Caco-2 (cell line): ENCODE data around the gene DPT. TPM values are rescaled to one million over a fixed set of nuclear protein-coding genes. Genes with fewer than 3 reads are reported as not detected.

Source experiments
- BruUV-seq: library from RNA; stranded (reverse); fragments of 400-500 nt; replicated peaks from 2 replicates; lab custom pipeline; 2021; lab: Mats Ljungman, UMichigan
- CTCF ChIA-PET: fragments of 300-600 bp; sonication (Branson Sonifier 250); formaldehyde crosslinking; loops from one replicate; lab custom pipeline; 2022; ENCODE audit warnings: antibody characterized with exemption; lab: Charles Lee
- POLR2A ChIA-PET: fragments of 300-600 bp; sonication (Branson Sonifier 250); formaldehyde crosslinking; loops from one replicate; lab custom pipeline; 2022; ENCODE audit warnings: antibody characterized with exemption; lab: Charles Lee
- DNase-seq, 2 experiments: peaks; one replicate each; pipeline versions ENCODE4 v3.0.0 to v3.0.0-alpha.2; 2020 to 2022
- H3K27me3 ChIP-seq: replicated peaks from 2 replicates; pipeline ENCODE4 v1.6.0; 2011; ENCODE audit warnings: low read length; ENCODE audit not compliant: control insufficient read depth, insufficient read depth
- H3K36me3 ChIP-seq: 2 replicates; pipeline ENCODE4 v1.5.1; 2011; ENCODE audit warnings: low read length; ENCODE audit not compliant: control insufficient read depth, insufficient read depth
- H3K4me1 ChIP-seq: fragments of 250-450 bp; sonication (Bioruptor Pico); 2 replicates; pipeline ENCODE4 v1.5.1; 2020; ENCODE audit warnings: mild to moderate bottlenecking
- H3K4me3 ChIP-seq: 2 replicates; pipeline ENCODE4 v1.5.1; 2011; ENCODE audit warnings: low read depth, mild to moderate bottlenecking, control low read depth, low read length
- H3K9me3 ChIP-seq: fragments of 250-450 bp; sonication (Bioruptor Pico); 2 replicates; pipeline ENCODE4 v1.5.1; 2020; ENCODE audit warnings: mild to moderate bottlenecking, moderate library complexity
- H3K27ac Mint-ChIP-seq: one replicate; pipeline ENCODE4 v1.8.0; 2022; ENCODE audit warnings: mixed read lengths; ENCODE audit not compliant: unreplicated experiment
- H3K27me3 Mint-ChIP-seq: one replicate; pipeline ENCODE4 v1.8.0; 2022; ENCODE audit warnings: mixed read lengths; ENCODE audit not compliant: insufficient read depth, unreplicated experiment
- H3K36me3 Mint-ChIP-seq: one replicate; pipeline ENCODE4 v1.8.0; 2022; ENCODE audit warnings: mild to moderate bottlenecking, mixed read lengths; ENCODE audit not compliant: insufficient read depth, unreplicated experiment
- H3K4me1 Mint-ChIP-seq: one replicate; pipeline ENCODE4 v1.8.0; 2022; ENCODE audit warnings: low read depth, mixed read lengths; ENCODE audit not compliant: unreplicated experiment
- H3K4me3 Mint-ChIP-seq: one replicate; pipeline ENCODE4 v1.8.0; 2022; ENCODE audit warnings: mild to moderate bottlenecking, moderate library complexity, mixed read lengths; ENCODE audit not compliant: unreplicated experiment
- H3K9me3 Mint-ChIP-seq: one replicate; pipeline ENCODE4 v1.8.0; 2022; ENCODE audit warnings: mixed read lengths; ENCODE audit not compliant: unreplicated experiment
- CTCF ChIP-seq, 2 experiments: fragments of 200-600 bp in 1 of 2; IDR thresholded peaks; 1 replicate in 1 of 2; 2 replicates in 1 of 2; pipeline versions ENCODE4 v1.5.1 to v1.8.0; 2011 to 2022; ENCODE audit warnings: antibody characterized with exemption in 1 of 2, control low read depth in 1 of 2, inconsistent platforms in 1 of 2, low read depth in 1 of 2, low read length in 1 of 2, mild to moderate bottlenecking in 1 of 2, moderate library complexity in 1 of 2; ENCODE audit not compliant: insufficient read depth in 1 of 2, severe bottlenecking in 1 of 2, unreplicated experiment in 1 of 2
- intact Hi-C: fragments of 100-400 bp; cut with micrococcal nuclease; formaldehyde crosslinking; loops from one replicate; pipeline ENCODE4 v1.10.0; 2022; ENCODE audit not compliant: unreplicated experiment
- total RNA-seq: library from RNA; stranded (reverse); gene quantifications from 2 replicates; pipeline ENCODE4 v1.2.3, GENCODE V29; 2022

Gene DPT
- total RNA-seq, 1 experiment from 2014 or later, result not detected

- CTCF ChIA-PET, result no interaction called here
- Histone ChIP-seq H3K9me3 (no peaks in the 10 kb centered on the region), H3K4me1 (peaks cover 15% of the 10 kb centered on the region), H3K4me3 (no peak overlapping the region), H3K27me3 (no peaks in the 10 kb centered on the region), H3K36me3 (no peaks in the 10 kb centered on the region)
- Mint-ChIP-seq H3K4me1 (no peaks in the 10 kb centered on the region), H3K27me3 (no peaks in the 10 kb centered on the region), H3K36me3 (no peaks in the 10 kb centered on the region), H3K27ac (no peak overlapping the region), H3K9me3 (peaks cover 13% of the 10 kb centered on the region), H3K4me3 (no peak overlapping the region)
- intact Hi-C loops, result loop anchor here (2.0 kb wide), 1 partner anchor 67 kb away; no protein-coding TSS in a partner anchor
- POLR2A ChIA-PET, result no interaction called here
- no TSS peak for BruUV-seq
- no peak for TF ChIP-seq CTCF (IDR thresholded peaks at IDR 0.05; ENCODE audit: insufficient read depth in 1 of 2, low read depth in 1 of 2, low read length in 1 of 2, severe bottlenecking in 1 of 2, unreplicated experiment in 1 of 2)
- no peak for DNase-seq
Observed at GRCh38 chr1:168767894-168768584, 39.0 kb upstream of the DPT start.

GRCh38 chr1:168766568-168766967, 37.6 kb upstream of the DPT start:
- no peaks in the 10 kb centered on the region for H3K27me3 ChIP-seq
- no TSS peak for BruUV-seq
- H3K4me3 ChIP-seq, result no peak overlapping the region
- H3K4me1 ChIP-seq, result peaks cover 15% of the 10 kb centered on the region
- TF ChIP-seq CTCF (IDR thresholded peaks at IDR 0.05; ENCODE audit: insufficient read depth in 1 of 2, low read depth in 1 of 2, low read length in 1 of 2, severe bottlenecking in 1 of 2, unreplicated experiment in 1 of 2), result no peak
- no peaks in the 10 kb centered on the region for H3K36me3 ChIP-seq
- H3K9me3 ChIP-seq, result no peaks in the 10 kb centered on the region
- Mint-ChIP-seq H3K27me3 (no peaks in the 10 kb centered on the region), H3K27ac (no peak overlapping the region), H3K36me3 (no peaks in the 10 kb centered on the region), H3K9me3 (peaks cover 13% of the 10 kb centered on the region), H3K4me3 (no peak overlapping the region), H3K4me1 (peaks cover 4% of the 10 kb centered on the region)
- DNase-seq, result peak; percentile 39 to 50
- POLR2A ChIA-PET, result no interaction called here
- intact Hi-C loops, result loop anchor here (2.0 kb wide), 1 partner anchor 68 kb away; no protein-coding TSS in a partner anchor
- CTCF ChIA-PET, result no interaction called here

- Histone ChIP-seq H3K4me1 (peaks cover 15% of the 10 kb centered on the region), H3K4me3 (no peak overlapping the region), H3K9me3 (no peaks in the 10 kb centered on the region), H3K36me3 (no peaks in the 10 kb centered on the region), H3K27me3 (no peaks in the 10 kb centered on the region)
- Mint-ChIP-seq H3K36me3 (no peaks in the 10 kb centered on the region), H3K4me1 (peaks cover 4% of the 10 kb centered on the region), H3K27ac (no peak overlapping the region), H3K4me3 (no peak overlapping the region), H3K9me3 (peaks cover 13% of the 10 kb centered on the region), H3K27me3 (no peaks in the 10 kb centered on the region)
- intact Hi-C loops, result no loop called here
- TF ChIP-seq CTCF (IDR thresholded peaks at IDR 0.05; ENCODE audit: insufficient read depth in 1 of 2, low read depth in 1 of 2, low read length in 1 of 2, severe bottlenecking in 1 of 2, unreplicated experiment in 1 of 2), result no peak
- ChIA-PET POLR2A (no interaction called here), CTCF (no interaction called here)
- no TSS peak for BruUV-seq
- no peak for DNase-seq
Observed at GRCh38 chr1:168763031-168763430, 34.0 kb upstream of the DPT start.
